ENCODE measurements around the gene TACSTD2.

- TF ChIP-seq CTCF (IDR thresholded peaks at IDR 0.05; ENCODE audit: low read depth, low read length, poor library complexity, severe bottlenecking) (no peak), EZH2phosphoT487 (IDR thresholded peaks at IDR 0.05; ENCODE audit: borderline replicate concordance, low read length) (no peak)
Measured at GRCh38 chr1:58583496-58583895, 6.4 kb upstream of the TACSTD2 start.
